ENCODE results near the gene OPN1LW.
"Not testable (repeated sequence)": the region's sequence is repeated elsewhere in the genome, so short reads cannot be mapped to it uniquely, and the experiment has no call there.

OPN1LW gene

DNA sequence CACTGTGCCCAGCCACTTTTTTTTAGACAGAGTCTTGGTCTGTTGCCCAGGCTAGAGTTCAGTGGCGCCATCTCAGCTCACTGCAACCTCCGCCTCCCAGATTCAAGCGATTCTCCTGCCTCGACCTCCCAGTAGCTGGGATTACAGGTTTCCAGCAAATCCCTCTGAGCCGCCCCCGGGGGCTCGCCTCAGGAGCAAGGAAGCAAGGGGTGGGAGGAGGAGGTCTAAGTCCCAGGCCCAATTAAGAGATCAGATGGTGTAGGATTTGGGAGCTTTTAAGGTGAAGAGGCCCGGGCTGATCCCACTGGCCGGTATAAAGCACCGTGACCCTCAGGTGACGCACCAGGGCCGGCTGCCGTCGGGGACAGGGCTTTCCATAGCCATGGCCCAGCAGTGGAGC, 38.3 kb downstream of the OPN1LW start, which contains the start of gene OPN1MW:
OPN1MW (plus strand) TSS at position 301 of the 400 bp plus-strand sequence; CDS start at position 383, 82 bp downstream.
- in situ Hi-C loops (cut with HindIII; ENCODE audit: low pct_ligation_motif_present, low pct_unique_long_range_greater_than_20kb, low sequenced_read_pairs); DNase-seq: not testable (repeated sequence)

DNA sequence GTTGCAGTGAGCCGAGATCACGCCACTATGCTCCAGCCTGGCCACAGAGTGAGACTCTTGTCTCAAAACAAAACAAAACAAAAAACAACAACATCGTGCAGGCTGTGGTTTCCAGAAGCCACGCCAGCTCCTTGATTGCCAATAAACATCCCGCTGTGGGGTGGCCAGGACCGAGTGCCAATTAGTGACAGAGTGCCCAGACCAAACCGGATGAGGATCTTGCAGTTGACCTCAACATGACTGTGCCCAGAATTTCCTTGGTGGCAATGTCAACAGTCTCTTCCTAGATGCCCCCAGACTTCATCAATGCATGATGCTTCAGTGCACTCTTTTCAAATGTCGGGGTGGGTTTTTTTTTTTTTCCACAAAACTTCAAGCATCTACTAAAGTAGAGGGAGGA, 39.8 kb downstream of the OPN1LW start:
- in situ Hi-C loops (cut with HindIII; ENCODE audit: low pct_ligation_motif_present, low pct_unique_long_range_greater_than_20kb, low sequenced_read_pairs); DNase-seq: not testable (repeated sequence)

DNA sequence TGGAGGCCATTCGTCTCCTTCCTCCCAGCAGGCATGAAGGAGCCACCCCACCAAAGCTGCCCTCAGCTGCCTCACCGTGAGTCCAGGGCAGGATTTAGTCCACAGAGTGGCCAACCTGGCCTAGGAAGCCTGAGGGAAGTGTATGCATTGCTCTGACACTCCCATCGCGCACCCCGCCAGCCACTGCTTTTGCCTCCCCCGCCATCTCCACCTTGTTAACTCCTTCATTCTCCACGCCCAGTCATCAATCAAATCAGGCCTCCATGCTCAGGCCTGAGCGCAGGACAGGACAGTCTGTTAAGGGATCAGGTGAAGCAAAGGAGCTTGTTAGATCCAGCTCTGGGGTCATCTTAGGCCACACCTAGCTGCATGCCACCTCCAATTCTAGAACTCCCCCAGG, 48.8 kb downstream of the OPN1LW start:
- in situ Hi-C loops (cut with HindIII; ENCODE audit: low pct_ligation_motif_present, low pct_unique_long_range_greater_than_20kb, low sequenced_read_pairs); DNase-seq: not testable (repeated sequence)

DNA sequence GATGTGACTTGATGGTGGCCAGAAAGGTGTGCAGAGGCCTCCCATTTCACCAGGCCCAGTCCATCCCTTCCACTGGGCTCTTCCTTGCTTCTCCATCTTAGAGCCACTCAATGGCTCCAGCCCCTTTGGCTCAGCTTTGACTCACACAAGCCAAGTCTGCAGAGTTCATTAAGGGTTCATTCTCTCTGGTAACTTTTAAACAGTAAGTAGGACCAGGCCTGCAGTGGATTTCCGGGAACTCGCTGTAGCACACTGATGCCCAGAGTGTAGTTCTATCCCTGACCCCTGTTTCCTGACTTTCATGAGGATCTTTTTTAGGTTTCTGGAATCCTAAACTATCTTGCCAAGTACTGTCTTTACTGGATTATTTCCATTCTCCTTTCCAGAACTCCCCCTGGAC, 50.3 kb downstream of the OPN1LW start:
- DNase-seq; in situ Hi-C loops (cut with HindIII; ENCODE audit: low pct_ligation_motif_present, low pct_unique_long_range_greater_than_20kb, low sequenced_read_pairs): not testable (repeated sequence)

GRCh38 chrX:154196466-154196865, 52.4 kb downstream of the OPN1LW start:
- DNase-seq, result not testable (repeated sequence)

More at GRCh38 chrX:154196466-154196865, 52.4 kb downstream of the OPN1LW start:
- in situ Hi-C loops (cut with HindIII; ENCODE audit: low pct_ligation_motif_present, low pct_unique_long_range_greater_than_20kb, low sequenced_read_pairs), result not testable (repeated sequence)

All from ACHN (cell line).